Lower lobe of right lung (tissue), 2 donors: ENCODE measurements around the gene DHRS12. TPM values are rescaled to one million over a fixed set of nuclear protein-coding genes. Genes with fewer than 3 reads are reported as not detected.

Experiments used
- ATAC-seq, 2 donors: fragments of 200-7000 bp; cut with Tn5 transposase; one replicate each; pipeline ENCODE4 v1.9.1; 2020 to 2022; ENCODE audit warnings: mild to moderate bottlenecking in 2 of 2, moderate library complexity in 2 of 2
- DNase-seq: peaks from one replicate; pipeline ENCODE4 v3.0.0-alpha.2; 2020
- H3K27ac ChIP-seq: fragments of 200-600 bp; one replicate; pipeline ENCODE4 v1.8.0; 2022
- H3K27me3 ChIP-seq: fragments of 200-600 bp; one replicate; pipeline ENCODE4 v1.8.0; 2022; ENCODE audit warnings: low read depth
- H3K36me3 ChIP-seq: fragments of 200-600 bp; one replicate; pipeline ENCODE4 v1.8.0; 2022; ENCODE audit warnings: mild to moderate bottlenecking
- H3K4me1 ChIP-seq: fragments of 200-600 bp; one replicate; pipeline ENCODE4 v1.8.0; 2022
- H3K4me3 ChIP-seq: fragments of 200-600 bp; one replicate; pipeline ENCODE4 v1.8.0; 2022; ENCODE audit warnings: mild to moderate bottlenecking
- H3K9me3 ChIP-seq: fragments of 200-600 bp; one replicate; pipeline ENCODE4 v1.8.0; 2022
- intact Hi-C: fragments of 100-400 bp; cut with DNase I; formaldehyde crosslinking; loops from one replicate; pipeline ENCODE4 v1.11.0; 2022
- total RNA-seq: library from RNA; stranded (reverse); fragmentation: NEBNext Ultra II Directional; extraction: Animal tissue kit (Norgen Biotek cat#: 25700); gene quantifications from one replicate; pipeline ENCODE4 v1.2.1, GENCODE V29; 2021
- TF ChIP-seq, protein P1 (sequence below): fragments of 200-600 bp; IDR thresholded peaks from one replicate; pipeline ENCODE4 v1.8.0; 2022; ENCODE audit warnings: antibody characterized with exemption, mild to moderate bottlenecking
- donor health status: DM: no; HTN: yes; CAD: no; lungs with severe emphysema.

Gene DHRS12
- total RNA-seq, 1 donor from 2014 or later: 13.4 TPM

DNA sequence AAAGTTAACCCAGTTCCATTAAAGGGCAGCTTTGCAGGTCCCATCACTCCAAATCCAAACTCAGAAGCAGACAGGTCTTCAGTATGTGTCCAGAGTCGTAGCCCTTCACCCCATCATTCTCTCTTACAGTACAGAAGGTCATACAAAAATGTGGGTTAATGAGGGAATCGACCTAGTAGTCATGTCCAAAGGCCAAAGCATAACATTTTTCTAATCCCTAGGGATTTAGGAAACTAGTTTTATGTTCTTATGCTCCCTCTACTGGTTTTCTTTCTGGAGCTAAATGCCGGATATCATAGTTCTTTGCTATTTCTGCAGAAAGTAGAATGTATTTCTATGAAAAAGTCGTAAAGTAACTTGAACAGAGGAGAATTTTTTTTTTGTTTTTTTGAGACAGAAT is 72.2 kb downstream of the DHRS12 start:
- H3K27ac ChIP-seq: no peak overlapping the region
- intact Hi-C loops: no loop called here
- DNase-seq (no peak), ATAC-seq (no peak)
- H3K27me3 ChIP-seq: no peaks in the 10 kb centered on the region
- H3K9me3 ChIP-seq: no peaks in the 10 kb centered on the region
- H3K36me3 ChIP-seq: peaks cover 12% of the 10 kb centered on the region
- peaks cover 8% of the 10 kb centered on the region for H3K4me1 ChIP-seq
- TF ChIP-seq, protein P1, sequence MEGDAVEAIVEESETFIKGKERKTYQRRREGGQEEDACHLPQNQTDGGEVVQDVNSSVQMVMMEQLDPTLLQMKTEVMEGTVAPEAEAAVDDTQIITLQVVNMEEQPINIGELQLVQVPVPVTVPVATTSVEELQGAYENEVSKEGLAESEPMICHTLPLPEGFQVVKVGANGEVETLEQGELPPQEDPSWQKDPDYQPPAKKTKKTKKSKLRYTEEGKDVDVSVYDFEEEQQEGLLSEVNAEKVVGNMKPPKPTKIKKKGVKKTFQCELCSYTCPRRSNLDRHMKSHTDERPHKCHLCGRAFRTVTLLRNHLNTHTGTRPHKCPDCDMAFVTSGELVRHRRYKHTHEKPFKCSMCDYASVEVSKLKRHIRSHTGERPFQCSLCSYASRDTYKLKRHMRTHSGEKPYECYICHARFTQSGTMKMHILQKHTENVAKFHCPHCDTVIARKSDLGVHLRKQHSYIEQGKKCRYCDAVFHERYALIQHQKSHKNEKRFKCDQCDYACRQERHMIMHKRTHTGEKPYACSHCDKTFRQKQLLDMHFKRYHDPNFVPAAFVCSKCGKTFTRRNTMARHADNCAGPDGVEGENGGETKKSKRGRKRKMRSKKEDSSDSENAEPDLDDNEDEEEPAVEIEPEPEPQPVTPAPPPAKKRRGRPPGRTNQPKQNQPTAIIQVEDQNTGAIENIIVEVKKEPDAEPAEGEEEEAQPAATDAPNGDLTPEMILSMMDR: peak; percentile 33
- no peak overlapping the region for H3K4me3 ChIP-seq

GRCh38 chr13:51730927-51731326 is 73.0 kb downstream of the DHRS12 start:
- TF ChIP-seq, protein P1: no peak
- no peak overlapping the region for H3K27ac ChIP-seq
- H3K4me1 ChIP-seq: peaks cover 8% of the 10 kb centered on the region
- DNase-seq (no peak), ATAC-seq (no peak)
- no peaks in the 10 kb centered on the region for H3K27me3 ChIP-seq
- H3K9me3 ChIP-seq: no peaks in the 10 kb centered on the region
- intact Hi-C loops: no loop called here
- no peak overlapping the region for H3K4me3 ChIP-seq
- H3K36me3 ChIP-seq: peaks cover 12% of the 10 kb centered on the region

DNA sequence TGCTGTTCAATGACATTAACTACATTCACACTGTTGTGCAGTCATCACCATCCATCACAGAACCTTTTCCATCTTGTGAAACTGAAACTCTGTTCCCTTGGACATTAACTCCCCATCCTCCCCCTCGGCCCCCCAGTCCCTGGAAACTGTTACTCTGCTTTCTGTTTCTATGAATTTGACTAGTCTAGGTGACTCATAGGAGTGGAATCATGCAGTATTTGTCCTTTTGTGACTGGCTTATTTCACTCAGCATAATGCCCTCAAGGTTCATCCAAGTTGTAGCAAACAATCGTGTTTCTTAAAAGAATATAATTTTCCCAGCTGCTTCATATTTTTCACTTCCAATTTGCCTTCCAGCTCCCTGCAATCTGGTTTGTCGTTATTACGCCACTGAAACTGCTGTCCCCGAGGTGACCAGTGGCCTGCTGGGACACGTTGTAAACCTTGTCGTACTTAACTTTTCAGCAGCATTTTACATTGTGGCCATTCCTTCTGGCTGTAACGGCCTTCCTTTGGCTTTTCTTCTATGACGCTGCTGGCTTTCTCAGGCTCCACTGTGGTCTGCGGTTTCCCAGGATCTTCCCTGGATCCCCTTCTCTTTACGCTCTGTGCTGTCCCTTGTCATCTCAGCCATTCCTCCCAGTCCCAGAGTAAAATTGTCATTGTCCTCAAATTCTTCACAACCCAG is 74.0 kb downstream of the DHRS12 start:
- intact Hi-C loops: no loop called here

DNA sequence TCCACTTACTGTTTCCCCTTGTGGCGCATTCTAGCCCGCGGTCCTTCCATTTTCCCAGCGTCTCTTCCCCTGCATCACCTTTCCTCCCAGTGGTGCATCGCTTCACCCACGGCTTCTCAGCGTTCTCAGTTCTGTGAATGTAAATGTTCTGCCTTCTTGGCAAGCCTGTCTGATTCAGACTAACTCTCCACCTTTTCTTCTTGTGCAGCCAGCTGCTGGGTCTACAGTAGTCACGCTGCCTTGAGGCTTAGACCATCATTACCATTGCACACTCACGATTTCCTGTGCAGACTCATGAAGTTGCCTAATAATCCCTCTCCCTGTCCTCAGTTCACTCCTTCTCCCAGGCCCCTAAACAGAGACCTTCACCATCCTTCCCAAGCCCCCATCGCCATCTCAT is 75.0 kb downstream of the DHRS12 start:
- DNase-seq (no peak), ATAC-seq (no peak)
- H3K4me1 ChIP-seq: peaks cover 8% of the 10 kb centered on the region
- H3K4me3 ChIP-seq: no peak overlapping the region
- peaks cover 12% of the 10 kb centered on the region for H3K36me3 ChIP-seq
- TF ChIP-seq, protein P1: no peak
- H3K27ac ChIP-seq: no peak overlapping the region
- no peaks in the 10 kb centered on the region for H3K9me3 ChIP-seq
- no peaks in the 10 kb centered on the region for H3K27me3 ChIP-seq
- intact Hi-C loops: no loop called here

More for the DNA sequence above, 74.0 kb downstream of the DHRS12 start:
- Histone ChIP-seq H3K4me3 (no peak overlapping the region), H3K9me3 (no peaks in the 10 kb centered on the region), H3K27ac (peak overlapping the region; percentile 32), H3K4me1 (peaks cover 8% of the 10 kb centered on the region), H3K36me3 (peaks cover 12% of the 10 kb centered on the region), H3K27me3 (no peaks in the 10 kb centered on the region)
- ATAC-seq: peak; percentile 50 to 53
- TF ChIP-seq, protein P1: no peak
- no peak for DNase-seq

- Histone ChIP-seq H3K9me3 (no peaks in the 10 kb centered on the region), H3K4me3 (no peak overlapping the region), H3K27me3 (no peaks in the 10 kb centered on the region), H3K36me3 (peaks cover 12% of the 10 kb centered on the region), H3K27ac (no peak overlapping the region), H3K4me1 (peaks cover 8% of the 10 kb centered on the region)
- DNase-seq (no peak), ATAC-seq (no peak)
- TF ChIP-seq, protein P1: no peak
- intact Hi-C loops: no loop called here
These were observed 75.7 kb downstream of the DHRS12 start for GRCh38 chr13:51728275-51728673.
